HG03442 (cell line): Measurements from ENCODE around the gene GALK1.
"Not testable (repeated sequence)": the region's sequence is repeated elsewhere in the genome, so short reads cannot be mapped to it uniquely, and the experiment has no call there.

Experiments
- ATAC-seq: cut with Tn5 transposase; IDR thresholded peaks from one replicate; pipeline ENCODE4 v1.9.1; 2021; ENCODE audit warnings: mild to moderate bottlenecking, moderate library complexity; ENCODE audit not compliant: unreplicated experiment

The GALK1 gene

DNA sequence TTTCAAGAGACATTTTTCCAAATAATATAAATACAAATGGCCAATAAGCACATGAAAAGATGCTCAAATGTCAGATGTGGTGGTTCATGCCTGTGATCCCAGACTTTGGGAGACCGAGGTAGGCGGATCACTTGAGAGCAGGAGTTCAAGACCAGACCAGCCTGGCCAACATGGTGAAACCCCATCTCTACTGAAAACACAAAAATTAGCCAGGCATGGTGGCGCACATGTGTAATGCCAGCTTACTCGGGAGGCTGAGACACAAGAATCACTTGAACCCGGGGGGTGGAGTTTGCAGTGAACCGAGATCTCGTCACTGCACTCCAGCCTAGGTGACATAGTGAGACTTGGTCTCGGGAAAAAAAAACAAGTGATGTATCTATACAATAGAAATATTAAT lies 2.9 kb upstream of the GALK1 start:
- ATAC-seq: no peak

DNA sequence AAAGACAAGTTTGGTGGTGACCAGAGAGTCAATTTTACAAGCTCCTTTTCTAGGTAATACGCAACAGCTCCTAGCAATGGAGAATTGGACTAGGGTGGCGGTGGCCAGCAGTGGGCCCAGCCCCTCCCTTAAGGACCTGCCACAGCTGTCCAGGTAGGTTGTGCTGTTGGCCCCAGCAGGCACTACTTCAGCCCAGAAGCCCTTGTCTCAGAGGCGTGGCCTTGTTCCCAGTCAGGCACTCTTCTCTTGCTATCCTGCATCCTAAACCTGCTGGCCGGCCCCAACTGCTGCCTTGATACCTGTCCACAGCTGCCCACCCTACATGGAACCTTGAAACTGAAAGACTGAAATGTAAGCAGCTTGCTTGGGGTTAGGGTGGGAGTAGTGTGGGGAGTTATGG lies 989 bp upstream of the GALK1 start:
- ATAC-seq: no peak

DNA sequence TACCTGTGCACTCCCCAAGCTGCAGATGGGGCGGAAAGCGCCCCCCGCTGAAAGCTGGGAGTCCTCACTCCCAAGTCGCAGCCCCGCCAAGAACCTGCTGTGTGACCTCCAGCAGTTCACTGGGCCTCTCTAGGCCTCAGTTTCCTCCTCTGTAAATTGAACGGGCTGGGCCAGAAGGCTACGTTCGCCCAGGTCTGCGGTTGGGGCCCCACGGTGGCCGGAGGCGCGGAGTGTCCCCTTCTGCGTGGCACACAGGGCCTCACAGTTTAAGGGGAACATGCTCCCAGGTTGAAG lies 628 bp downstream of the GALK1 start:
- ATAC-seq: no peak

DNA sequence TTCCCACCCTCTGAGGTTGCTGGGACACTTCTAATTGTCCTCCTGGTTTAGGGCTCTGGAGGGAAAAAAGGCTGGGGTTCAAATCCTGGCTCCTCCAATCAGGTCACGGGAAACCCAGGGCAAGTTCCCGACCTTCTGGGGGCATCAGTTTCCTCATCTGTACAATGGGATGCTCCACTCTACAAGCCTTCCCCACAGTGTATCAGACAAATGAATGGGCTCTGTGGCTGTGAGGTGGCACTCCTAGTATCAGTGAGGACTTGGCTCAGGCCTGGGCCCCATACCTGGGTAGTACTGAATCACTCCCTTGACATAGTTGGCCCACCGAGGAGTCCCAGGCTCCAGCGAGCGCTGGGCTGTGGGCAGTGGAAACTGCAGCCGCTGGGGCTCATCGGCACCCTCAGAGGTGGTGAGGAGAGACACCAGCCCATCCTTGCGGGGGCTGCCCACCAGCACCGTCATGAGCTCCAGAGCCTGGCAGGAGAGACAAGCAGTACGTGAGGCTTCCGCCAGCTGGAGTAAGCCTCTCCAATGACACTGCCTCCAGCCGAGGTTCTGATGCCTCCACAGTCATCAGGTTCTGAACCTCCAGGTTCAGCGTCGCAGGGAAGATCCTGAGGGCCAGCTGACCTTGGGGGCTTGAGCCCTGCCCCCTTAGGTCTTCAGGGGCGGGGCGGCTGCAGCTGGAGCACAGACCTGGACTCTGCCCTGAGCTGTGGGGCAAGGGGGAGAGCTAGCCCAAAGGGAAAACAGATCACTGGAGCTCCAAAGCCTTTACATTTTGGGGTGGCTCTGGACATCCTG lies 1.2 kb downstream of the GALK1 start:
- ATAC-seq: no peak

DNA sequence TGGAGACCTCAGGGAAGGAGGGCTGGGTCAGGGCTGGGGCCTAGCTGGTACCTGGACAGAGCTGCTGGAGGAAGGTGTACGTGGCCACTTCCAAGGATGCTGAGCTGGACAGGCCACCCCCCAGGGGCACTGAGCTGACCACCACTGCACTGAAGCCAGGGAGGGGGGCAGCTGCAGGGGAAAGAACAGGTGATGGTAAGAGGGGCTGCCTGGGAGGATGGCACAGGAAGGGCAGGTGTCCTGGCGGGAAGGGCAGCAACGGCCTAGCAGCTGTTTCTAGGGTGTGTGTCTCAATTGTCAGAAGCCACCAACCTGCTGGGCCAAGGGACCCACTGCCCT lies 1.8 kb downstream of the GALK1 start:
- ATAC-seq: no peak

DNA sequence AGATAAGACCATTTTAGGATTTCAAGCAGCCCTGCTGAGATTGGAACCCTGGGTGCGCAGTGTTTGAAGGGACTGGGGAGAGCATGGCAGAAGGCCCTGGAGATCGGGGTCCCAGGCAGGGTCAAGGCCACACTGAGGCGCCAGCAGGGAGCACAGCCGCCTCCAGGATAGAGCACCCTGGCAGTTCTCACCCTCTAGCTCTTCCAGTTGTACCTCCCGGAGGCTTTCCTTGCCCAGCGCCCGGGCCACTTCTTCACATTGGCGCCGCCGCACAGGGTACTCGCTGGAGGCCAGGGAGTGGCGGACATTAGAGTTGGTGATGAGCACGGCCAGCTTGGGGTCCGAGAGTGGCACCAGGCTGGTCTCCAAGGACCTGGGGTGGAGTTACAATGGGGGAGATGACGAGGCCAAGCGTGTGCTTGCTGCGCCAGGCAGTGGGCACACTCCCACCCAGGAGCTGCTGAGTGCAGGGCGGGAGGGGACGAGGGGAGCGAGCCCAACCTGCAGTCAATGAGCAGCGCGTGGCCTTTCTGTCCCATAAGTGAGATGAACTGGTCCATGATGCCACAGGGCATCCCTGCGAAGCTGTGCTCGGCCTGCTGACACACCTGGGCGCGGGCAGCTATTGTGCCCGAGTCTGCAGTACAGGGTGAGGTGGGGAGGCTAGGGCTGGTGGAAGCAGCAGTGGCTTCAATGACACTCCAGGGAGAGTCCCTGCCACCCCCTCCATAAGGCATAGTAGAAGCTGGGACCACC lies 2.3 kb downstream of the GALK1 start:
- ATAC-seq: no peak

DNA sequence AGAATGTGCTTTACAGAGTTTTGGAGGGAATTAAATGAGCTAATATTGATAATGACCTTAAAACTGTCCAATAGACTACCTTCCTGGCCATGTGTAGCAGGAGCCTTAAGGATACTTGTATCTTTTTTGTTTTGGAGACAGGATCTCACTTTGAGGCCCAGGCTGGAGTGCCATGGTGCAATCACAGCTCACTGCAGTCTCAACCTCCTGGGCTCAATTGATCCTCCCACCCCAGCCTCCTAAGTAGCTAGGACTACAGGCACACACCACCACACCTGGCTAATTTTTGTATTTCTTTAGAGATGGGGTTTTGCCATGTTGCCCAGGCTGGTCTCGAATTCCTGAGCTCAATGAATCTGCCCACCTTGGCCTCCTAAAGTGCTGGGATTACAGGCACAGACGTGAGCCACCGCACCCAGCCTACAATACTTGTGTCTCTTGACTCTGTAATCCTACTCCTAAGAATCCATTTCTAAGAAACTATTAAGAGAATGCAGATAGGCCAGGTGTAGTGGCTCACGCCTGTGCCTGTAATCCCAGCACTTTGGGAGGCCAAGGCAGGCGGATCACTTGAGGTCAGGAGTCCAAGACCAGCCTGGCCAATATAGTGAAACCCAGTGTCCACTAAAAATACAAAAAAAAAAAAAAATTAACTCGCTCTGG lies 4.9 kb downstream of the GALK1 start:
- not testable (repeated sequence) for ATAC-seq

DNA sequence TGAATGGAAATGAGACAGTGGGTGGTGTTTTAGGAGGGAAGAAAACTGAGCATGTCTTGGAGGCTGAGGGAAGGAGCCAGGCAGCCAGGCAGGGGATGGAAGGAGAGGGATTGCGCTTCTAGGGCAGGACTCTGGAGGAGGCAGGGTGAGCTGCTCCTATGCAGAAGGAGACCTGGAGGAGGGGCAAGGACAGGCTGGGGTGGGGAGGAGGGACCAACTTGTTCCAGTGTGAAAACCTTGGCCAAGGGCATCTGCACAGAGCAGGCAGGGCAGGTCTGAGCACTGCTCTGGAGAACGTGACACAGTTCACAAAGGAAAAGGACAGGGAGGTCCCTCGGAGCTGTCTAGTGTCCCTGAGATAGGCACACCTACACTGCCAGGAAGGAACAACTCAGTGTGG lies 5.5 kb downstream of the GALK1 start:
- no peak for ATAC-seq

DNA sequence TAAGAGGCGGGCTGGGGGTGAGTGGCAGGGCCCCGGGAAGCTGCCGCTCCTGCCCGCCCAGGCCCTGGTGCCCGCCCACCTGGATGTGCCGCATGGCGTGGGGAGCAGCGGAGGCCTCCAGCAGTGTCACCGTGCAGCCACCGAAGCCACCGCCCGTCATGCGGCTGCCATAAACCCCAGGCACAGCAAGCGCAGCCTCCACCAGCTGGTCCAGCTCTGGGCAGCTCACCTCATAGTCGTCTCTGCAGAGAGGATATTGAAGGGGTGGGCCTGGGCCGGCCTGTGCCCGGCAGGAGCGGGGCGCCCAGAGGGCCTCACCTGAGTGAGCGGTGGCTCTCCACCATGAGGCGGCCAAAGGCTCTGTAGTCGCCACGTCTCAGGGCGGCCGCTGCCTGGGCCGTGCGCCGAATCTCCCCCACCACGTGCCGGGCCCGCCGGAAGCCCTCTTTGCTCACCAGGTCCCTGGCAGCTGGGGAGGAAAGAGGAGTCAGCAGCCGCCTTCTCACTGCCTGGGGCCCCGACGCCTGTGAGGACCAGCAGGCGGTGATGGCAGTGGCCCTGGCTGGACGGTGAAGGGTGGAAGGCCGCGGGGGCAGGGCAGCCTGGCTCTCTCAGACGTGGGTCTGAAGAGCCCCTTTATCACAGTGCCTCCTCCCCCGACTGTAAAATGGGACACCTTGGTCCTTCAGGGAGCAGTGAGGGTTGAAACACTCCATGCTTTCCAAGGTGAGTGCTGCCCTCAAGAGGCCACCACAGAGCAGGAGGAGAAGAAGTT lies 6.7 kb downstream of the GALK1 start:
- no peak for ATAC-seq

DNA sequence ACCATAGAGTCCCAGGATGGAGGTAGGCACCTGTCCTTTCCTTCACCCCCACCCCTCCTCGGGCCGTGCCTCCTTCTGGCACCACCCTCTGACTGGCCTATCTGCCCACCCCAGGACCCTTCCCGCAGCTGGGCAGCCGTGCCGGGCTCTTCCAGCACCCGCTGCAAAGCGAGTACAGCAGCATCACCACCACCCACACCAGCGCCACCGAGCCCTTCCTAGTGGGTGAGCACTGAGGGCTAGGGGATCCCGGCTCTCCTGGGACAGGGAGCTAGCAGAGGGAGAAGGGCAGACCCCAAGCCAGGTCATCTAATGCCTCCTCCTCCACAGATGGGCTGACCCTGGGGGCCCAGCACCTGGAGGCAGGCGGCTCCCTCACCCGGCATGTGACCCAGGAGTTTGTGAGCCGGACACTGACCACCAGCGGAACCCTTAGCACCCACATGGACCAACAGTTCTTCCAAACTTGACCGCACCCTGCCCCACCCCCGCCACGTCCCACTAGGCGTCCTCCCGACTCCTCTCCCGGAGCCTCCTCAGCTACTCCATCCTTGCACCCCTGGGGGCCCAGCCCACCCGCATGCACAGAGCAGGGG lies 7.8 kb downstream of the GALK1 start:
- ATAC-seq: no peak

DNA sequence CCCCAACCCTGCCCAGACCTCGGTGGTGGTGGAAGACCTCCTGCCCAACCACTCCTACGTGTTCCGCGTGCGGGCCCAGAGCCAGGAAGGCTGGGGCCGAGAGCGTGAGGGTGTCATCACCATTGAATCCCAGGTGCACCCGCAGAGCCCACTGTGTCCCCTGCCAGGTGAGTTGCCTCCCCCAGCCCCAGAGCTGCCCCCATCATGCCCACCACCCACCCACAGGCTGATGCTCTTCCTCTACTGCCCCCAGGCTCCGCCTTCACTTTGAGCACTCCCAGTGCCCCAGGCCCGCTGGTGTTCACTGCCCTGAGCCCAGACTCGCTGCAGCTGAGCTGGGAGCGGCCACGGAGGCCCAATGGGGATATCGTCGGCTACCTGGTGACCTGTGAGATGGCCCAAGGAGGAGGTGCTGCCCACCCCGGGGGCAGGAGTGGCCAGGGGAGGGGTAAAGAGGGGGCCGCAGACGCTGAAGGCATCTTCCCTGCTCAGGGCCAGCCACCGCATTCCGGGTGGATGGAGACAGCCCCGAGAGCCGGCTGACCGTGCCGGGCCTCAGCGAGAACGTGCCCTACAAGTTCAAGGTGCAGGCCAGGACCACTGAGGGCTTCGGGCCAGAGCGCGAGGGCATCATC lies 8.4 kb downstream of the GALK1 start:
- no peak for ATAC-seq

DNA sequence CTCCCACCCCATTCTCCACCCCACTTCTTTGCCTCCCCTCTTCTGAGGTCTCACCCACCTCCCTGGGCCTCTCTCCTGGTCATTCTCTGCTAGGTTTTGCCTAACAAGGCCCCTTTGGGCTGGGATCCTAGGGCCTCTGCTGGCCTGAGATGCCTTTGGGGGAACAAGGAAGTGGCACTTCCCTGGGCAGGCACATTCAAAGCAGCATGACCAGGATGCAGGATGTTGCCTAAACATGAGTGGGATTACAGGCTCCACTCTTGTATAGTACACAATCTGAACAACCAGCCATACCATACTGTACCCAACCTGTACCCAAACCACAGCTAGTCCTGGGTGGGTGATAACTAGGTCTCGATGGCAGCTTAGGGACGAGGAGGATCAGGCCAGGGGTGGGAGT lies 9.0 kb downstream of the GALK1 start:
- ATAC-seq: no peak

DNA sequence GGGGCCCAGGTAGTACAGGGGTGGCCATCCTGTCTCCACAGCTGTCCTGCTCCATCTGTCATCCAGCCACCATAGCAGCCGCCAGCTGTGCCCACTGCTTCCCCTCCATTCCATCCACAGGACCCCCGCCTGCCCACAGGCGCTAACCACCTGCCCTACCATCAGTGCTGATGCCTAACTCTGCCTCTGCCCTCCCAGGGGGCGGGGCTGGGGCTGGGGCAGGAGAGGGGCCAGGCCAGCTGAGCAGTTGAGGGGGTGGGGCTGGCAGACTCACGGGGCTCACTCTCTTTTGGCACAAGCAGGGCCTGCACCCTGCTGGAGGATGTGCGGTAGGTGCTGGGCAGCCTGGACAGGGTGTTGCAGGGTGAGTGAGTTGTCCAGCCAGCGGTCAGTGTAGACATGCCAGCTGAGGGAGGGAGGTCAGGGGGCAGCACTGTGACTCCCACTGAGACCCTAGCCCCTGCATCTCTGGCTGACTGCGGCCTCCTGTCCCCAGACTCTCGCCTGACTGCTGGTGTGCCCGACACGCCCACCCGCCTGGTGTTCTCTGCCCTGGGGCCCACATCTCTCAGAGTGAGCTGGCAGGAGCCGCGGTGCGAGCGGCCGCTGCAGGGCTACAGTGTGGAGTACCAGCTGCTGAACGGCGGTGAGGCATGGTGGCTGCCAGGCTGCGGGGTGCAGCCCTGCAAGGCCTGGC lies 9.6 kb downstream of the GALK1 start:
- ATAC-seq: no peak

DNA sequence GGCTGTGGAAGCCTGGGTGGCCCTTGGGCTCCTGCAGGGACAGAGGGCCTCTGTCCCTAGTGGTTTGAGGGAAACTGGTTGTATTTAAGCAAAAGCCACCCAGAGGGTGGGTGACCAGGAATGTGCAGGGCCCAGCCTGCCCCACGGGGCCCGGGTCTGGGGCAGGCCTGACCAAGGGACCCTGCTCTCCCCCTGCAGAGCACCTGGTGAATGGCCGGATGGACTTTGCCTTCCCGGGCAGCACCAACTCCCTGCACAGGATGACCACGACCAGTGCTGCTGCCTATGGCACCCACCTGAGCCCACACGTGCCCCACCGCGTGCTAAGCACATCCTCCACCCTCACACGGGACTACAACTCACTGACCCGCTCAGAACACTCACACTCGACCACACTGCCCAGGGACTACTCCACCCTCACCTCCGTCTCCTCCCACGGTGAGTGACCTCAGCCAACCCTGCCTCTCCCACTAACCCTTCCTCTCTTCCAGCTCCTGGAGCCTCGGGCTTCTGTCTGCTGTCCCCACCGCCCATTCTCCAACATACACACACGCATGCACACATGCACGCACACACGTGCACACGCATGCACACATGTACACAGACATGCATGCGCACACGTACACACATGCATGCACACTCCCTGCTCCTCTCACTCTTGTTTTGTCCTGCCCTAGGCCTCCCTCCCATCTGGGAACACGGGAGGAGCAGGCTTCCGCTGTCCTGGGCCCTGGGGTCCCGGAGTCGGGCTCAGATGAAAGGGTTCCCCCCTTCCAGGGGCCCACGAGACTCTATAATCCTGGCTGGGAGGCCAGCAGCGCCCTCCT lies 10.4 kb downstream of the GALK1 start:
- no peak for ATAC-seq

DNA sequence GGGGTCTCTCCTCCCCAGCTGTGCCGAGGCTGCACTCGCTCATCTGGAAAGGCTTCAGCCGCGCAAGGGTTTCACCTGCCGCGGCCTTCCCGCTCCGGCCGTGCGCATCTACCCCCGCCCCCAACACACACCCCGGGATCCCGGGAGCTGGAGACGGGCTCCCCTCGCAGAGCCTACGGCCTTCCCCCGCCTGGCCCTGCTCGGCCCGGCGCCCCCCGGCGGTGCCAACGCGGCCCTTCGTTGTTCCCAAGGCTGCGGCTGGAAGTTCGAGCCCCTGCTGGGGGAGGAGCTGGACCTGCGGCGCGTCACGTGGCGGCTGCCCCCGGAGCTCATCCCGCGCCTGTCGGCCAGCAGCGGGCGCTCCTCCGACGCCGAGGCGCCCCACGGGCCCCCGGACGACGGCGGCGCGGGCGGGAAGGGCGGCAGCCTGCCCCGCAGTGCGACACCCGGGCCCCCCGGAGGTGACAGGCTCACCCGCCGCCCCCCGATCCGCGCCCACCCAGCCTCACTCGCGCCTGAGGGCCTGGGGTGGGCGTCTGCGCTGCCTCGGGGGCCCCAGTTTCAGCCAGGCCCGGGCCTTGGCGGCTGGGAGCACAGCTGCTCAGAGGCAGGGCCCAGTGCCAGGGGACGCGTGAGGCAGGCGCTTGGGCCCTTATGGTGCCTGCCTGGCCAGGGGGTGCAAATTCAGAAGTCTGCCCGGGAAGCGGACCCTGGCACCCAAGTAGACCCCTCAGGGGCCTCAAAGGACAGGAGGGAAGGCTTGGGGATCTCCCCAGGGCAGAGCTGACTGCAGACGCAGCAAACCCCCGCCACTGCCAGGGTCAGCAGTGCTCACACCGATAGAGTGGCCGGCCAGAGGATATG lies 11.2 kb downstream of the GALK1 start:
- no peak for ATAC-seq

DNA sequence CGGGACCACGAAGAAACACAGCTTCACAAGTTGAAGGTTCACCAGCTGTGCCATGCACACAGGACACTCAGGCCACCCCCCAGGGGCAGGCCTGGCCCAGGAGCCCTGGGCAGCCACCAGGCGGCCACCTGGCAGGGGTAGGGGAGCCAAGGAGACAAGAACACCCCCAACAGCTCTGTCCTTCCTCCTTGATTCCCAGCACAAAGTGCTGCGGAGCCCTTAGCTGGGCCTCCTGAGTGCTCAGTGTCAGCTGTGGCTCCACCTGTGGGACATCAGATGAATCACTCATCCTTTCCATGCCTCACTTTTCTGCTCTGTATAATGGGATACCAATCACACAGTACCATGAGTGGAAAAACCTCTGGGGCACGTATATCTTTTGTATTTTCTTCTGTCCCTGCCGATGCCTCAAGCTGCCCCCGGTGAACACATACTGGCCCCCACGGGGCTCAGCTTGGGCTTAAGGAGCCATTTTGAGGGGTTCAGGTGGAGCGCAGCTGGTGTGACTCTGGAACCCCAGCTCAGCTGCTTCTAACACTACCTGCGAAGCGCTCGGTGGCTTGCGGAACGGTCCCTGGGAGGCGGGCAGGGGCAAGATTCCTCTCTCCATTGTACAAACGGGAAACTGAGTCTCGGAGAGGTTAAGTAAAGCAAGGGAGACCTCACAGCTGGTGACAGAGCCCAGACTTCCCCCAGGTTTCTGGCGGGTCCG lies 12.0 kb downstream of the GALK1 start:
- no peak for ATAC-seq

DNA sequence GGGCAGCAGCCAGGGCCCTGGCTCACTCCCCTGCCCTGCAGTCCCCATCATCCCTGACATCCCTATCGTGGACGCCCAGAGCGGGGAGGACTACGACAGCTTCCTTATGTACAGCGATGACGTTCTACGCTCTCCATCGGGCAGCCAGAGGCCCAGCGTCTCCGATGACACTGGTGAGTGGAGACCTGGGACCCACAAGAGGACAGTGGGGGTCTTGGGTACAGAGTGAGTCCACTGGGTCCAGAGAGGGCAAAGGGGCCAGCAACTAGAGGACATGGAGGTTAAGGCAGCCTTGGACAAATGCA lies 12.6 kb downstream of the GALK1 start:
- no peak for ATAC-seq
